Activated CD8-positive, alpha-beta T cell treated with anti-CD3 and anti-CD28 coated beads for 36 hours (primary cell): Measurements from ENCODE around the gene SLC44A1. TPM values are rescaled to one million over a fixed set of nuclear protein-coding genes. Genes with fewer than 3 reads are reported as not detected.

Experiments used
- ATAC-seq: fragments of 200-7000 bp; cut with Tn5 transposase; one replicate; pipeline ENCODE4 v1.10.0; 2021; ENCODE audit warnings: mild to moderate bottlenecking, moderate library complexity
- CTCF ChIA-PET: fragments of 350-600 bp; sonication (Branson Sonifier 250); formaldehyde crosslinking; loops from one replicate; lab custom pipeline; 2021; ENCODE audit warnings: antibody characterized with exemption; lab: Charles Lee
- POLR2A ChIA-PET: fragments of 350-600 bp; sonication (Branson Sonifier 250); formaldehyde crosslinking; loops from one replicate; lab custom pipeline; 2021; ENCODE audit warnings: antibody characterized with exemption; lab: Charles Lee
- DNase-seq: peaks from one replicate; pipeline ENCODE4 v3.0.0-alpha.2; 2020
- H3K27ac Mint-ChIP-seq: one replicate; pipeline ENCODE4 v1.8.0; 2021; ENCODE audit warnings: mild to moderate bottlenecking, mixed read lengths
- H3K27me3 Mint-ChIP-seq: one replicate; pipeline ENCODE4 v1.8.0; 2021; ENCODE audit warnings: mixed read lengths
- H3K36me3 Mint-ChIP-seq: one replicate; pipeline ENCODE4 v1.8.0; 2021; ENCODE audit warnings: low read depth, mixed read lengths
- H3K4me1 Mint-ChIP-seq: one replicate; pipeline ENCODE4 v1.8.0; 2021; ENCODE audit warnings: low read depth, mixed read lengths
- H3K4me3 Mint-ChIP-seq: one replicate; pipeline ENCODE4 v1.8.0; 2021; ENCODE audit warnings: mild to moderate bottlenecking, moderate library complexity, mixed read lengths
- H3K9me3 Mint-ChIP-seq: one replicate; pipeline ENCODE4 v1.8.0; 2021; ENCODE audit warnings: mixed read lengths
- intact Hi-C: fragments of 100-400 bp; cut with micrococcal nuclease; formaldehyde crosslinking; loops from one replicate; pipeline ENCODE4 v1.10.0; 2022
- total RNA-seq, 2 experiments: library from RNA; stranded (reverse); gene quantifications; one replicate each; pipeline ENCODE4 v1.2.3, GENCODE V29; 2021
- TF ChIP-seq, protein P1 (sequence below): fragments of 200-600 bp; IDR thresholded peaks from one replicate; pipeline ENCODE4 v1.8.0; 2022; ENCODE audit warnings: antibody characterized with exemption, mild to moderate bottlenecking

Gene SLC44A1
- total RNA-seq, 2 experiments from 2014 or later, result 7.2 to 8.3 TPM

DNA sequence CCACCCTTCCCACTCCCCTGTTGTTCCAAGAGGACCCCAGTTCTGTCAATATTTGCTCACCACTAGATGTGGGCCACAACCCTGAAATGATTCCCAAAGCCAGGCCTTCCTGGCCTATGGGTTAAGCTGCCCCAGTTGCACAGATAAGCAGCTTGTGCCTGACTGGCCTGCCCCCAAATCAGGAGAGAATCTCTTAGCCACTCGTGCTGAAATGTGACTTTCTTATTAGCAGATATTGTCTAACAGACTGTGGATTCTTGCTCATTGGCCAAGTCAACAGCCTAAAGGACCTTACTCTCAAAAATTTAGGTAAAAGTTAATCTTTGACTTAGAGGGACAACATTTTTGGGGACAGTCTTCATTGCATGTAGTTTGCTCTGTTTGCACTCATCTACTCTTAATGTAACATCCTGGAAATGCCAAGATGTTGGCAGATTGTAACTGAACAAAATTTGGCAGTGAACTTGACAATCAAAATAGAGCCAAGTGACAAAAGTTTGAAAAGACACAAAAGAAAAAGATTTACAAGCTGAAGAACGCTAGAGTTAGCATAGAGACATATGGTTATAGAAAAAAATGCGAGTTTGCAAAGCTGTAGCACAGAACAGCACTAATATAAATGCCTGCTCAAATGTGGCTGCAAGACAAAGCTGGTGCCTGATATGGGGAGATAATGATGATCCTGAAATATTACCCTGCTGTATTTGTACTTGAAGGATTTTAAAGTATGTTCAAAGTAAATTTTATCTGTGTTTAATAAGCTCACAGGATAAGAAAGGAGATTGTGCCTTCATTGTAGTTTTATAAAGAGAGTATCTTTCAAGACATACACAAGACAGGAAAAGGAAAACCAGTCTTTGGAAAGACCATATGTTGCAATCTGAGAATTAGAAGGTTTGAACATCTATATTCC is 174.4 kb downstream of the SLC44A1 start:
- no peaks in the 10 kb centered on the region for H3K9me3 Mint-ChIP-seq
- intact Hi-C loops, result loop anchor here (10.0 kb wide), 1 partner anchor 174 kb away; the partner anchor contains the start of gene SLC44A1
- no peak overlapping the region for H3K27ac Mint-ChIP-seq
- H3K27me3 Mint-ChIP-seq, result peaks cover 9% of the 10 kb centered on the region
- peaks cover 3% of the 10 kb centered on the region for H3K4me1 Mint-ChIP-seq
- DNase-seq, result no peak
- no peak for ATAC-seq
- ChIA-PET POLR2A (interaction anchor here (0.9 kb wide), 1 partner anchor 13 kb away, joined by 3 read pairs; no protein-coding TSS in a partner anchor), CTCF (interaction anchor here (0.7 to 2.4 kb wide), 4 partner anchors 174 to 556 kb away, joined by 3 to 9 read pairs (median 4); partner anchors contain the start of gene SLC44A1)
- TF ChIP-seq, protein P1, sequence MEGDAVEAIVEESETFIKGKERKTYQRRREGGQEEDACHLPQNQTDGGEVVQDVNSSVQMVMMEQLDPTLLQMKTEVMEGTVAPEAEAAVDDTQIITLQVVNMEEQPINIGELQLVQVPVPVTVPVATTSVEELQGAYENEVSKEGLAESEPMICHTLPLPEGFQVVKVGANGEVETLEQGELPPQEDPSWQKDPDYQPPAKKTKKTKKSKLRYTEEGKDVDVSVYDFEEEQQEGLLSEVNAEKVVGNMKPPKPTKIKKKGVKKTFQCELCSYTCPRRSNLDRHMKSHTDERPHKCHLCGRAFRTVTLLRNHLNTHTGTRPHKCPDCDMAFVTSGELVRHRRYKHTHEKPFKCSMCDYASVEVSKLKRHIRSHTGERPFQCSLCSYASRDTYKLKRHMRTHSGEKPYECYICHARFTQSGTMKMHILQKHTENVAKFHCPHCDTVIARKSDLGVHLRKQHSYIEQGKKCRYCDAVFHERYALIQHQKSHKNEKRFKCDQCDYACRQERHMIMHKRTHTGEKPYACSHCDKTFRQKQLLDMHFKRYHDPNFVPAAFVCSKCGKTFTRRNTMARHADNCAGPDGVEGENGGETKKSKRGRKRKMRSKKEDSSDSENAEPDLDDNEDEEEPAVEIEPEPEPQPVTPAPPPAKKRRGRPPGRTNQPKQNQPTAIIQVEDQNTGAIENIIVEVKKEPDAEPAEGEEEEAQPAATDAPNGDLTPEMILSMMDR, result no peak
- H3K36me3 Mint-ChIP-seq, result no peaks in the 10 kb centered on the region
- H3K4me3 Mint-ChIP-seq, result no peak overlapping the region

DNA sequence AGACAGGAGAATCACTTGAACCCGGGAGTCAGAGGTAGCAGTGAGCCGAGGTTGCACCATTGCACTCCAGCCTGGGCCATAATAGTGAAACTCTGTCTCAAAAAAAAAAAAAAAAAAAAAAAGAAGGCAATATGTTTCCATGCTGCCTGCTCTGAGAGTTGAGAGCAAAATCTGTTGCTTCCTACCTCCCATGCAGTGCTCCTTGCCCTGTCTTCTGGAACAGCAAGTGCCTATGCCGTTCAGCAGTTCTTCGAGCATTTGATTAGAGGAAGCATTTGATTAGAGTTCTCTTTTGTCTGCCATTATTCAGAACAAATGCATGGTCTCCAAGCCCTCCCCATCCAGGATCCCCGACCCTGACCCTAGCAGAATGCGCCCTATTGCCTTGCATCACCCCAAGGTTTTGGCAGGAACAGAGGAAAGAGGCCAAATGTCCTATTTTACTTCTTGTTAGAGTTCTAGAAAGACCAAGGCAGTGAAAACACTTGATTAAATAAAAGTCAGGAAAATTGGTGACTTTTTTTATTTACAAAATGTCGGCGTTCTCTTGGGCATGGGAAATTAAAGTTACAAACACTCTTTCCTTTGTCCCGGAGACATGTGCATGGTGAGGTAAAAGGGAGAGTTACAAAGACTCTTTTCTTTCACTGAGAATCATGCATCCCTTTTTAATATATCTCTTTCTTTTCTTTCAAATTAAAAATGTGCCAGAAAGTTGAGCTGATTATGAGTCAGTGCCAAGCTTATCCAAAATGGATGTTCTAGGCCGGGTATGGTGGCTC is 175.6 kb downstream of the SLC44A1 start:
- peaks cover 3% of the 10 kb centered on the region for H3K4me1 Mint-ChIP-seq
- H3K36me3 Mint-ChIP-seq, result no peaks in the 10 kb centered on the region
- peaks cover 5% of the 10 kb centered on the region for H3K27me3 Mint-ChIP-seq
- no peak overlapping the region for H3K27ac Mint-ChIP-seq
- H3K4me3 Mint-ChIP-seq, result no peak overlapping the region
- ATAC-seq (no peak), DNase-seq (no peak)
- CTCF ChIA-PET, result interaction anchor here (0.9 kb wide), 1 partner anchor 260 kb away, joined by 5 read pairs; no protein-coding TSS in a partner anchor
- intact Hi-C loops, result loop anchor here (10.0 kb wide), 2 partner anchors 175 to 295 kb away; partner anchors contain the start of gene SLC44A1
- no peaks in the 10 kb centered on the region for H3K9me3 Mint-ChIP-seq
- TF ChIP-seq, protein P1, result no peak
- POLR2A ChIA-PET, result no interaction called here

DNA sequence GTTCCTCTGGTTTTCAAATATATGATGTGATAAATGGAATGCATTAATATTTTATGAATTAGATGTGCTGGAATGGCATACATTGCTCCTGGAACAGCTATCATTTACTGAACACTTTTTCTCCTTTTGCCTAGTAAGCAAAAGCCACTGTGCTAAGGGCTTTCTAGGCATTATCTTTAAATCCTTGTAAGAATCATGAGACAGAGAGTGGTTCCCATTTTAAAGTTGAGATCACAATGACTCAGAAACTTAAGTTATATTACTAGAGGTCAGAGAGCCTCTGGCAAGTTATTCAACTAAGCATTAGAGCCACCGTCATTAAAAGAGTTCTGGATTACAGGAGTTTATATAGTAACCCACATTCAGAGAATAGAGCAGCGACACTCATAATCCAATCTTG is 176.7 kb downstream of the SLC44A1 start:
- H3K27ac Mint-ChIP-seq, result no peak overlapping the region
- CTCF ChIA-PET, result no interaction called here

DNA sequence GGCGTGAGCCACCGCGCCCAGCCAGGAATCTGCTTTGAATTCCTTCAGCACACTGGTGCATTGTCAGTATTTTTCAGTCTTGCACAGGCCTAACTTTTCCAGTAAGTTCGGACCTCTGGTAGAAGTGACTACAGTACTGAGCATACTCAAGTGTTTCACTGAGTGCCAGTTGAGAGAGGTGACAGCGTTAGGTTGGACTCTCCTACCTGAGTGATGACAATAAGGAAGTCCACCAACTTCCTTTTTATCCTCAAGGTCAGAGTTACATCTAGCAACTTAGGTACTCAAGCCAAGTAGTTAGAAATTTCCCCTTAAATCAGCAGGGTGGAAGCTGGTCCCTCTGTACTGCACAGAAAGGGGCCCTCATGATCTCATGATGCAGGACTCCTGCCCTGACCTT is 177.4 kb downstream of the SLC44A1 start:
- H3K27me3 Mint-ChIP-seq, result peaks cover 1% of the 10 kb centered on the region
- no peaks in the 10 kb centered on the region for H3K9me3 Mint-ChIP-seq
- no peak overlapping the region for H3K27ac Mint-ChIP-seq
- TF ChIP-seq, protein P1, result no peak
- DNase-seq (no peak), ATAC-seq (no peak)
- ChIA-PET CTCF (no interaction called here), POLR2A (no interaction called here)
- H3K4me3 Mint-ChIP-seq, result no peak overlapping the region
- intact Hi-C loops, result loop anchor here (10.0 kb wide), 1 partner anchor 293 kb away; no protein-coding TSS in a partner anchor
- H3K36me3 Mint-ChIP-seq, result no peaks in the 10 kb centered on the region
- peaks cover 2% of the 10 kb centered on the region for H3K4me1 Mint-ChIP-seq

More for the DNA sequence above, 176.7 kb downstream of the SLC44A1 start:
- TF ChIP-seq, protein P1, result no peak
- Mint-ChIP-seq H3K36me3 (no peaks in the 10 kb centered on the region), H3K4me1 (peaks cover 3% of the 10 kb centered on the region), H3K9me3 (no peaks in the 10 kb centered on the region), H3K4me3 (no peak overlapping the region), H3K27me3 (peaks cover 1% of the 10 kb centered on the region)
- POLR2A ChIA-PET, result no interaction called here
- ATAC-seq (no peak), DNase-seq (no peak)
- intact Hi-C loops, result loop anchor here (10.0 kb wide), 1 partner anchor 294 kb away; no protein-coding TSS in a partner anchor
